Astrocyte (in vitro differentiated cells and primary cell): ENCODE results near the gene ZFYVE1. TPM values are rescaled to one million over a fixed set of nuclear protein-coding genes. Genes with fewer than 3 reads are reported as not detected.
"Not testable (repeated sequence)": the region's sequence is repeated elsewhere in the genome, so short reads cannot be mapped to it uniquely, and the experiment has no call there.

Experiments
- DNase-seq: peaks from one replicate; pipeline ENCODE4 v3.0.0-alpha.2; 2010; ENCODE audit warnings: low read depth
- FAIRE-seq: peaks from 2 replicates; lab custom pipeline; 2011; peaks lifted over from hg19 to GRCh38; lab: Jason Lieb, UNC
- H2AFZ ChIP-seq: 2 replicates; pipeline ENCODE4 v1.6.0; 2012; ENCODE audit warnings: low read depth, low read length, inconsistent platforms
- H3K27ac ChIP-seq: 2 replicates; pipeline ENCODE4 v1.5.1; 2011; ENCODE audit warnings: low read depth, low read length, inconsistent platforms
- H3K27me3 ChIP-seq: 2 replicates; pipeline ENCODE4 v1.6.0; 2011; ENCODE audit warnings: low read length, inconsistent platforms; ENCODE audit not compliant: insufficient read depth
- H3K36me3 ChIP-seq: 2 replicates; pipeline ENCODE4 v1.5.1; 2011; ENCODE audit warnings: low read length, inconsistent platforms; ENCODE audit not compliant: insufficient read depth
- H3K4me1 ChIP-seq: 2 replicates; pipeline ENCODE4 v1.5.1; 2011; ENCODE audit warnings: low read length, inconsistent platforms; ENCODE audit not compliant: insufficient read depth
- H3K4me2 ChIP-seq: 2 replicates; pipeline ENCODE4 v1.6.0; 2012; ENCODE audit warnings: low read length, inconsistent platforms
- H3K4me3 ChIP-seq: 2 replicates; pipeline ENCODE4 v1.5.1; 2011; ENCODE audit warnings: low read depth, mild to moderate bottlenecking, low read length, inconsistent platforms; ENCODE audit not compliant: insufficient read depth
- H3K79me2 ChIP-seq: 2 replicates; pipeline ENCODE4 v1.6.0; 2012; ENCODE audit warnings: mild to moderate bottlenecking, low read length, inconsistent platforms; ENCODE audit not compliant: insufficient read depth
- H3K9ac ChIP-seq: 2 replicates; pipeline ENCODE4 v1.6.0; 2012; ENCODE audit warnings: mild to moderate bottlenecking, low read length, inconsistent platforms
- H3K9me3 ChIP-seq: 2 replicates; pipeline ENCODE4 v1.5.1; 2012; ENCODE audit warnings: low read depth, mild to moderate bottlenecking, low read length, inconsistent platforms; ENCODE audit not compliant: insufficient read depth
- H4K20me1 ChIP-seq: 2 replicates; pipeline ENCODE4 v1.6.0; 2012; ENCODE audit warnings: low read length, inconsistent platforms; ENCODE audit not compliant: insufficient read depth
- H3K27ac Mint-ChIP-seq: one replicate; pipeline ENCODE4 v1.8.0; 2021; ENCODE audit warnings: mild to moderate bottlenecking, mixed read lengths; ENCODE audit not compliant: unreplicated experiment
- H3K27me3 Mint-ChIP-seq: one replicate; pipeline ENCODE4 v1.8.0; 2021; ENCODE audit warnings: low read depth, mixed read lengths; ENCODE audit not compliant: unreplicated experiment
- H3K36me3 Mint-ChIP-seq: one replicate; pipeline ENCODE4 v1.8.0; 2021; ENCODE audit warnings: low read depth, mixed read lengths; ENCODE audit not compliant: unreplicated experiment
- H3K4me1 Mint-ChIP-seq: one replicate; pipeline ENCODE4 v1.8.0; 2021; ENCODE audit warnings: low read depth, mixed read lengths; ENCODE audit not compliant: unreplicated experiment
- H3K4me3 Mint-ChIP-seq: one replicate; pipeline ENCODE4 v1.8.0; 2021; ENCODE audit warnings: mild to moderate bottlenecking, moderate library complexity, mixed read lengths; ENCODE audit not compliant: unreplicated experiment
- H3K9me3 Mint-ChIP-seq: one replicate; pipeline ENCODE4 v1.8.0; 2021; ENCODE audit warnings: mild to moderate bottlenecking, mixed read lengths; ENCODE audit not compliant: unreplicated experiment
- EZH2 ChIP-seq: IDR thresholded peaks from 2 replicates; pipeline ENCODE4 v1.6.1; 2012; ENCODE audit warnings: mild to moderate bottlenecking, low read length, inconsistent platforms; ENCODE audit not compliant: insufficient read depth
- total RNA-seq: library from RNA; stranded (reverse); gene quantifications from 2 replicates; pipeline ENCODE4 v1.2.1, GENCODE V29; 2021
- TF ChIP-seq, protein P1 (sequence below): IDR thresholded peaks from 2 replicates; pipeline ENCODE4 v1.5.1; 2011; ENCODE audit warnings: low read depth, mild to moderate bottlenecking, inconsistent platforms, low read length, moderate library complexity; ENCODE audit not compliant: insufficient read depth

Gene ZFYVE1
- total RNA-seq, 1 donor from 2014 or later = 34.3 TPM

GRCh38 chr14:73014105-73014504, 12.8 kb downstream of the ZFYVE1 start:
- peaks cover 16% of the 10 kb centered on the region for H3K4me1 Mint-ChIP-seq
- H3K4me3 Mint-ChIP-seq = peak overlapping the region; percentile 22
- Histone ChIP-seq H3K4me2 (no peak overlapping the region), H3K4me3 (no peak overlapping the region), H3K36me3 (peaks cover 3% of the 10 kb centered on the region), H2AFZ (no peak overlapping the region), H3K9me3 (no peaks in the 10 kb centered on the region), H3K27me3 (no peaks in the 10 kb centered on the region), H3K9ac (no peak overlapping the region), H3K4me1 (no peaks in the 10 kb centered on the region), H3K79me2 (peaks cover 52% of the 10 kb centered on the region), H4K20me1 (peaks cover 62% of the 10 kb centered on the region), H3K27ac (no peak overlapping the region)
- FAIRE-seq (no peak), DNase-seq (peak; percentile 39)
- H3K36me3 Mint-ChIP-seq = peaks cover 18% of the 10 kb centered on the region
- H3K27me3 Mint-ChIP-seq = no peaks in the 10 kb centered on the region
- H3K9me3 Mint-ChIP-seq = peaks cover 2% of the 10 kb centered on the region
- TF ChIP-seq, protein P1, sequence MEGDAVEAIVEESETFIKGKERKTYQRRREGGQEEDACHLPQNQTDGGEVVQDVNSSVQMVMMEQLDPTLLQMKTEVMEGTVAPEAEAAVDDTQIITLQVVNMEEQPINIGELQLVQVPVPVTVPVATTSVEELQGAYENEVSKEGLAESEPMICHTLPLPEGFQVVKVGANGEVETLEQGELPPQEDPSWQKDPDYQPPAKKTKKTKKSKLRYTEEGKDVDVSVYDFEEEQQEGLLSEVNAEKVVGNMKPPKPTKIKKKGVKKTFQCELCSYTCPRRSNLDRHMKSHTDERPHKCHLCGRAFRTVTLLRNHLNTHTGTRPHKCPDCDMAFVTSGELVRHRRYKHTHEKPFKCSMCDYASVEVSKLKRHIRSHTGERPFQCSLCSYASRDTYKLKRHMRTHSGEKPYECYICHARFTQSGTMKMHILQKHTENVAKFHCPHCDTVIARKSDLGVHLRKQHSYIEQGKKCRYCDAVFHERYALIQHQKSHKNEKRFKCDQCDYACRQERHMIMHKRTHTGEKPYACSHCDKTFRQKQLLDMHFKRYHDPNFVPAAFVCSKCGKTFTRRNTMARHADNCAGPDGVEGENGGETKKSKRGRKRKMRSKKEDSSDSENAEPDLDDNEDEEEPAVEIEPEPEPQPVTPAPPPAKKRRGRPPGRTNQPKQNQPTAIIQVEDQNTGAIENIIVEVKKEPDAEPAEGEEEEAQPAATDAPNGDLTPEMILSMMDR = no peak
- no peak for TF ChIP-seq EZH2
- peak overlapping the region; percentile 16 for H3K27ac Mint-ChIP-seq

- Mint-ChIP-seq H3K4me1 (peaks cover 30% of the 10 kb centered on the region), H3K36me3 (peaks cover 29% of the 10 kb centered on the region)
- not testable (repeated sequence) for H3K27me3 ChIP-seq, H3K9ac ChIP-seq, H3K27ac ChIP-seq, H3K36me3 ChIP-seq, H2AFZ ChIP-seq, H3K4me3 Mint-ChIP-seq, H3K4me3 ChIP-seq, H3K9me3 Mint-ChIP-seq, H3K4me2 ChIP-seq, H3K27ac Mint-ChIP-seq, FAIRE-seq, H3K9me3 ChIP-seq, DNase-seq, H3K4me1 ChIP-seq, H3K27me3 Mint-ChIP-seq
- Histone ChIP-seq H4K20me1 (peaks cover 52% of the 10 kb centered on the region), H3K79me2 (peaks cover 53% of the 10 kb centered on the region)
Measured at GRCh38 chr14:73011189-73011588, 15.7 kb downstream of the ZFYVE1 start.

GRCh38 chr14:73008501-73008900, 18.4 kb downstream of the ZFYVE1 start:
- peaks cover 57% of the 10 kb centered on the region for H3K79me2 ChIP-seq
- FAIRE-seq = no peak
- no peaks in the 10 kb centered on the region for H3K9me3 ChIP-seq
- TF ChIP-seq, protein P1 = no peak
- no peak for TF ChIP-seq EZH2
- H3K4me1 ChIP-seq = no peaks in the 10 kb centered on the region
- Mint-ChIP-seq H3K4me3 (peak overlapping the region; percentile 13), H3K36me3 (peaks cover 34% of the 10 kb centered on the region), H3K27ac (peak overlapping the region; percentile 83), H3K27me3 (no peaks in the 10 kb centered on the region), H3K9me3 (no peaks in the 10 kb centered on the region), H3K4me1 (peaks cover 17% of the 10 kb centered on the region)
- no peak overlapping the region for H2AFZ ChIP-seq
- no peak overlapping the region for H3K27ac ChIP-seq
- H3K9ac ChIP-seq = no peak overlapping the region
- peaks cover 3% of the 10 kb centered on the region for H3K36me3 ChIP-seq
- H3K4me3 ChIP-seq = no peak overlapping the region
- peaks cover 55% of the 10 kb centered on the region for H4K20me1 ChIP-seq
- peak; percentile 75 for DNase-seq
- H3K4me2 ChIP-seq = peak overlapping the region; percentile 8
- no peaks in the 10 kb centered on the region for H3K27me3 ChIP-seq
